ENCODE data around the gene RABGGTA. TPM values are rescaled to one million over a fixed set of nuclear protein-coding genes. Genes with fewer than 3 reads are reported as not detected.

RABGGTA gene
- total and polyA plus RNA-seq, 9 of the 15 experiments (the other 6 are each of a cell fraction or from before 2014, with no cell fraction given) = 4.5 to 24.2 (median 15.5) TPM

DNA sequence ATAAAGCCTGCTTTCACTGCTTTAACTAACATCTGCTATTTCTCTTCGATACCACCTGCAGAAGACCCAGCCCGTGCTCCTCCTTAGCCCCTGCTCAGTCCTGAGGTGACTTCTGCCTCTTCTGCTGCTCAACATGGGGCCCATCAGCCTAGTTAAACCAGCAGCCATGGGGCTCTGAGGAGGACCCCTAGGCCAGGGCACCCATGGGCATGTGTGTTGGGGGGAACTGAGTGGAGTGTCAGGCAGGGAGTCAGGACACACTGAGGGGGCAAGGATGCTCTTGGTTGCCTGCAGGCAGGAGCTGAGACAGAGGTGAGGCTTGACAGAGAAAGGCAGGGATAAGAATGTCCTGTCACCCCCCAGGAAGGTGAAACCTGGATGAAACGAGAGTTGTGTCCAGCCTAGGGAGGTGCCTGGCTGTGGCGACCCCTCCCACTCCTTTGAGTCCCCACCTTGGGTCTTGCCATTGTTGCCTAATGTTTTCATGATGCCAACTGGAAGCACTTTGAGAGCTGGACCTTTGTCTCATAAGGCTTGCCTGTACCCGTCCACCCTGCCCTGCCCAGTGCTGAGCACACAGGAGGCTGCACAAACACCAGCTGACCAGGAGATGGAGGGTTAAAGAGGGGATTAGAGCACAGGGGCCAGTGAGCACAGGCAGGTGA lies 12.5 kb upstream of the RABGGTA start:
- no peak for DNase-seq (ENCODE audit: extremely low read depth in 1 of 4, low spot score in 3 of 4)
- in situ Hi-C loops (cut with MboI) = no loop called here
- H3K9me1 ChIP-seq (ENCODE audit: control insufficient read depth, insufficient read depth, low read length) = no peaks in the 10 kb centered on the region
- no peak for TF ChIP-seq POLR2AphosphoS2 (IDR thresholded peaks at IDR 0.05; ENCODE audit: low read length)
- TF ChIP-seq SLC30A9 (CRISPR knock-in tag; IDR thresholded peaks at IDR 0.05) = no peak
- no peak for TF ChIP-seq KLF13 (tag; IDR thresholded peaks at IDR 0.05; ENCODE audit: borderline replicate concordance, low read depth)
- no peak for TF ChIP-seq ZNF436 (CRISPR knock-in tag; IDR thresholded peaks at IDR 0.05)
- no peak for TF ChIP-seq ZBTB40 (IDR thresholded peaks at IDR 0.05)
- no peak for TF ChIP-seq ZBTB40 (CRISPR knock-in tag; IDR thresholded peaks at IDR 0.05)
- no peak for TF ChIP-seq SOX6 (IDR thresholded peaks at IDR 0.05)
- no peak for TF ChIP-seq DMBX1 (CRISPR knock-in tag; IDR thresholded peaks at IDR 0.05; ENCODE audit: borderline replicate concordance)
- no peak for TF ChIP-seq ZNF143 (CRISPR knock-in tag; IDR thresholded peaks at IDR 0.05)
- no peak for TF ChIP-seq ATF1 (CRISPR knock-in tag; IDR thresholded peaks at IDR 0.05)
- TF ChIP-seq ATF1 (tag; IDR thresholded peaks at IDR 0.05) = no peak
- no peak for TF ChIP-seq NFIX (CRISPR knock-in tag; IDR thresholded peaks at IDR 0.05; ENCODE audit: low read depth)
- TF ChIP-seq, protein P1, sequence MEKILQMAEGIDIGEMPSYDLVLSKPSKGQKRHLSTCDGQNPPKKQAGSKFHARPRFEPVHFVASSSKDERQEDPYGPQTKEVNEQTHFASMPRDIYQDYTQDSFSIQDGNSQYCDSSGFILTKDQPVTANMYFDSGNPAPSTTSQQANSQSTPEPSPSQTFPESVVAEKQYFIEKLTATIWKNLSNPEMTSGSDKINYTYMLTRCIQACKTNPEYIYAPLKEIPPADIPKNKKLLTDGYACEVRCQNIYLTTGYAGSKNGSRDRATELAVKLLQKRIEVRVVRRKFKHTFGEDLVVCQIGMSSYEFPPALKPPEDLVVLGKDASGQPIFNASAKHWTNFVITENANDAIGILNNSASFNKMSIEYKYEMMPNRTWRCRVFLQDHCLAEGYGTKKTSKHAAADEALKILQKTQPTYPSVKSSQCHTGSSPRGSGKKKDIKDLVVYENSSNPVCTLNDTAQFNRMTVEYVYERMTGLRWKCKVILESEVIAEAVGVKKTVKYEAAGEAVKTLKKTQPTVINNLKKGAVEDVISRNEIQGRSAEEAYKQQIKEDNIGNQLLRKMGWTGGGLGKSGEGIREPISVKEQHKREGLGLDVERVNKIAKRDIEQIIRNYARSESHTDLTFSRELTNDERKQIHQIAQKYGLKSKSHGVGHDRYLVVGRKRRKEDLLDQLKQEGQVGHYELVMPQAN (IDR thresholded peaks at IDR 0.05; ENCODE audit: borderline replicate concordance) = no peak

More for the DNA sequence above, 12.5 kb upstream of the RABGGTA start:
- no peak overlapping the region for H3K4me3 ChIP-seq
- H3K9ac ChIP-seq (ENCODE audit: insufficient read depth in 1 of 2, low read depth in 2 of 2, low read length in 2 of 2) = no peak overlapping the region
- H3K4me1 ChIP-seq (replicated peaks in 1 of 2; ENCODE audit: control insufficient read depth in 2 of 2, insufficient read depth in 2 of 2, low read length in 2 of 2) = no peaks in the 10 kb centered on the region; a peak in 1 of 5 replicates
- no peaks in the 10 kb centered on the region for H4K20me1 ChIP-seq (replicated peaks; ENCODE audit: control insufficient read depth, insufficient read depth, low read length)
- BruUV-seq (replicated peaks) = no TSS peak
- ATAC-seq (no peak; the same call in 2 of the 3 replicates), FAIRE-seq (no peak)
- ChIA-PET POLR2A (interaction anchor here (1.7 kb wide), 1 partner anchor 12 kb away, joined by 5 read pairs; no protein-coding TSS in a partner anchor), CTCF (ENCODE audit: low intra/inter-chr PET ratio) (interaction anchor here (0.6 kb wide), 1 partner anchor 428 kb away, joined by 3 read pairs; no protein-coding TSS in a partner anchor)
- H3K27me3 ChIP-seq (ENCODE audit: control insufficient read depth in 2 of 2, insufficient read depth in 2 of 2, low read length in 2 of 2) = no peaks in the 10 kb centered on the region
- WGBS (ENCODE audit: insufficient coverage, low coverage, missing lambda C conversion rate) = 49% methylated on average over 5 of the region's 5 CpGs
- no peaks in the 10 kb centered on the region for H3K36me3 ChIP-seq (ENCODE audit: control insufficient read depth, insufficient read depth, low read length)
- intact Hi-C loops (cut with micrococcal nuclease) = no loop called here
- H3K9me3 ChIP-seq (replicated peaks; ENCODE audit: control insufficient read depth, insufficient read depth, low read depth, low read length) = no peaks in the 10 kb centered on the region
- no peaks in the 10 kb centered on the region for H3K79me2 ChIP-seq (ENCODE audit: control insufficient read depth, insufficient read depth, low read length)
- H3K4me2 ChIP-seq (ENCODE audit: insufficient read depth, low read length) = no peak overlapping the region
- no peak overlapping the region for H3K27ac ChIP-seq (ENCODE audit: extremely low read depth, low read depth, low read length)
- no peak overlapping the region for H2AFZ ChIP-seq (ENCODE audit: low read depth, low read length)

Data from K562 (cell line).